ENCODE data around the gene R3HCC1L.

The R3HCC1L gene

DNA sequence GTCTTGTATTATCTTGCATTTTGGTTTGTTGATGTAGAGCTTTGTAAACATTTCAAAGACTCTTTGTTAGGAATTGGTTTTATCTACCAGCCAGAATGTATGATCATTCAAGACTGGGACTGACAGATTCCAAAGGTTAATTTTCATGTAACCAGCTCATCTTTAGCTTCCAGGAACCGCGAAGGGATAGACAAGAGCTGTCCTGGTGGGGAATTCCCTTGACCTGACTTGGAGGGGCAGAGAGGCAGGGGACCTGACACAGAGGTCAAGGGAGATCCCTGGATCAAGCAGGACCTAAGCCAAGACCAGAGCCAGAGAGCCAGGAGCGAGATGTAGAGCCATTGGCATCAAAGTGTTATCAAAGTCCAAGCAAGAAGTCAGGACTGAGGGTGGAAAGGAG lies 140.1 kb downstream of the R3HCC1L start:
- Histone ChIP-seq H3K36me3 (ENCODE audit: low read length) (no peaks in the 10 kb centered on the region), H4K20me1 (ENCODE audit: low read depth, low read length) (no peaks in the 10 kb centered on the region), H3K9me2 (replicated peaks; ENCODE audit: insufficient read depth, low read length) (no peaks in the 10 kb centered on the region), H3K4me3 (ENCODE audit: insufficient read depth, low read length, poor library complexity, severe bottlenecking) (no peak overlapping the region), H3K27me3 (ENCODE audit: low read length) (no peaks in the 10 kb centered on the region), H3K79me2 (ENCODE audit: insufficient read depth, low read length) (no peaks in the 10 kb centered on the region), H3K9me3 (ENCODE audit: insufficient read depth, low read length) (no peaks in the 10 kb centered on the region), H3K27ac (ENCODE audit: low read depth, low read length) (no peak overlapping the region), H3K9ac (ENCODE audit: low read length) (no peak overlapping the region), H2AFZ (ENCODE audit: low read depth, low read length, severe bottlenecking) (no peak overlapping the region), H3F3A (ENCODE audit: insufficient read depth) (no peaks in the 10 kb centered on the region), H3K4me2 (ENCODE audit: low read depth, low read length, poor library complexity, severe bottlenecking) (no peak overlapping the region)
- TF ChIP-seq, protein P1, sequence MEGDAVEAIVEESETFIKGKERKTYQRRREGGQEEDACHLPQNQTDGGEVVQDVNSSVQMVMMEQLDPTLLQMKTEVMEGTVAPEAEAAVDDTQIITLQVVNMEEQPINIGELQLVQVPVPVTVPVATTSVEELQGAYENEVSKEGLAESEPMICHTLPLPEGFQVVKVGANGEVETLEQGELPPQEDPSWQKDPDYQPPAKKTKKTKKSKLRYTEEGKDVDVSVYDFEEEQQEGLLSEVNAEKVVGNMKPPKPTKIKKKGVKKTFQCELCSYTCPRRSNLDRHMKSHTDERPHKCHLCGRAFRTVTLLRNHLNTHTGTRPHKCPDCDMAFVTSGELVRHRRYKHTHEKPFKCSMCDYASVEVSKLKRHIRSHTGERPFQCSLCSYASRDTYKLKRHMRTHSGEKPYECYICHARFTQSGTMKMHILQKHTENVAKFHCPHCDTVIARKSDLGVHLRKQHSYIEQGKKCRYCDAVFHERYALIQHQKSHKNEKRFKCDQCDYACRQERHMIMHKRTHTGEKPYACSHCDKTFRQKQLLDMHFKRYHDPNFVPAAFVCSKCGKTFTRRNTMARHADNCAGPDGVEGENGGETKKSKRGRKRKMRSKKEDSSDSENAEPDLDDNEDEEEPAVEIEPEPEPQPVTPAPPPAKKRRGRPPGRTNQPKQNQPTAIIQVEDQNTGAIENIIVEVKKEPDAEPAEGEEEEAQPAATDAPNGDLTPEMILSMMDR (IDR thresholded peaks at IDR 0.05; ENCODE audit: insufficient read depth, low read length, poor library complexity, severe bottlenecking), result no peak
- TF ChIP-seq EZH2phosphoT487 (conservative IDR thresholded peaks at IDR 0.05; ENCODE audit: low read length), result no peak

DNA sequence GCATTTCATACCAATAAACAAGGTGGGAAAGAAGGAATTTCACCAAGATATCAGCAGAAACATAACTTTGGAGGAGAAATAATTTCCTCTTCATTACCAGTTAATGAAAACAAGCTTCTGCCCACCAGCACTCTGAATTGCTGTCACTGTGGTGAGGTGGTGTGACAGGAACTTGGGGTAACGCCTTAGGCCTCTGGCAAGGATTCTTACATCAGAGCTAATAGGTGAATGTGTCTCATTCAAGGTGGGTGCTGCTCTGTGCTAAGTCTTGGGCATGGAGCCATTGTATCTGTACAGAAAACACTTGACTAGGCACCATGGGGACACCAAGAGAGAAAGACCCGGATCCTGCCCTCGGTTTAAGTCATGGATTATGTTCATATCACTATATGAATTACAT lies 141.9 kb downstream of the R3HCC1L start:
- H3K4me3 ChIP-seq (ENCODE audit: insufficient read depth, low read length, poor library complexity, severe bottlenecking), result no peak overlapping the region
- H3K4me2 ChIP-seq (ENCODE audit: low read depth, low read length, poor library complexity, severe bottlenecking), result no peak overlapping the region
- no peaks in the 10 kb centered on the region for H4K20me1 ChIP-seq (ENCODE audit: low read depth, low read length)
- H3K27me3 ChIP-seq (ENCODE audit: low read length), result no peaks in the 10 kb centered on the region
- no peaks in the 10 kb centered on the region for H3K79me2 ChIP-seq (ENCODE audit: insufficient read depth, low read length)
- no peaks in the 10 kb centered on the region for H3K9me2 ChIP-seq (replicated peaks; ENCODE audit: insufficient read depth, low read length)
- H3K27ac ChIP-seq (ENCODE audit: low read depth, low read length), result no peak overlapping the region
- no peak for TF ChIP-seq EZH2phosphoT487 (conservative IDR thresholded peaks at IDR 0.05; ENCODE audit: low read length)
- TF ChIP-seq, protein P1 (IDR thresholded peaks at IDR 0.05; ENCODE audit: insufficient read depth, low read length, poor library complexity, severe bottlenecking), result no peak
- H3K9ac ChIP-seq (ENCODE audit: low read length), result no peak overlapping the region
- H3F3A ChIP-seq (ENCODE audit: insufficient read depth), result no peaks in the 10 kb centered on the region
- H2AFZ ChIP-seq (ENCODE audit: low read depth, low read length, severe bottlenecking), result no peak overlapping the region
- H3K36me3 ChIP-seq (ENCODE audit: low read length), result no peaks in the 10 kb centered on the region
- no peaks in the 10 kb centered on the region for H3K9me3 ChIP-seq (ENCODE audit: insufficient read depth, low read length)

- H3K27ac ChIP-seq (ENCODE audit: low read depth, low read length), result no peak overlapping the region
- no peak overlapping the region for H2AFZ ChIP-seq (ENCODE audit: low read depth, low read length, severe bottlenecking)
- H3K36me3 ChIP-seq (ENCODE audit: low read length), result no peaks in the 10 kb centered on the region
- H3K4me2 ChIP-seq (ENCODE audit: low read depth, low read length, poor library complexity, severe bottlenecking), result no peak overlapping the region
- H3K4me3 ChIP-seq (ENCODE audit: insufficient read depth, low read length, poor library complexity, severe bottlenecking), result no peak overlapping the region
- H3K79me2 ChIP-seq (ENCODE audit: insufficient read depth, low read length), result no peaks in the 10 kb centered on the region
- no peak overlapping the region for H3K9ac ChIP-seq (ENCODE audit: low read length)
- TF ChIP-seq, protein P1 (IDR thresholded peaks at IDR 0.05; ENCODE audit: insufficient read depth, low read length, poor library complexity, severe bottlenecking), result no peak
- TF ChIP-seq EZH2phosphoT487 (conservative IDR thresholded peaks at IDR 0.05; ENCODE audit: low read length), result no peak
- H3K9me3 ChIP-seq (ENCODE audit: insufficient read depth, low read length), result no peaks in the 10 kb centered on the region
- H3K9me2 ChIP-seq (replicated peaks; ENCODE audit: insufficient read depth, low read length), result no peaks in the 10 kb centered on the region
- no peaks in the 10 kb centered on the region for H4K20me1 ChIP-seq (ENCODE audit: low read depth, low read length)
- H3K27me3 ChIP-seq (ENCODE audit: low read length), result no peaks in the 10 kb centered on the region
- no peaks in the 10 kb centered on the region for H3F3A ChIP-seq (ENCODE audit: insufficient read depth)
These were observed 151.0 kb downstream of the R3HCC1L start for GRCh38 chr10:98285416-98285815.
